ENCODE data around the gene FOXO6.

FOXO6 gene

GRCh38 chr1:41322835-41323234 lies 38.4 kb upstream of the FOXO6 start:
- TF ChIP-seq CTCF (IDR thresholded peaks at IDR 0.05; ENCODE audit: low read depth, low read length), result peak; percentile 25
- no peak for DNase-seq (ENCODE audit: extremely low read depth, low read depth)

- no peak for TF ChIP-seq CTCF (IDR thresholded peaks at IDR 0.05; ENCODE audit: low read depth, low read length)
- DNase-seq (ENCODE audit: extremely low read depth, low read depth), result no peak
Observed at GRCh38 chr1:41323243-41323642, 38.0 kb upstream of the FOXO6 start.

GRCh38 chr1:41325801-41326200 lies 35.4 kb upstream of the FOXO6 start:
- no peak for DNase-seq (ENCODE audit: extremely low read depth, low read depth)
- no peak for TF ChIP-seq CTCF (IDR thresholded peaks at IDR 0.05; ENCODE audit: low read depth, low read length)

GRCh38 chr1:41327383-41327999 lies 33.7 kb upstream of the FOXO6 start:
- no peak for DNase-seq (ENCODE audit: extremely low read depth, low read depth)
- no peak for TF ChIP-seq CTCF (IDR thresholded peaks at IDR 0.05; ENCODE audit: low read depth, low read length)

GRCh38 chr1:41328001-41328615 lies 33.1 kb upstream of the FOXO6 start:
- no peak for TF ChIP-seq CTCF (IDR thresholded peaks at IDR 0.05; ENCODE audit: low read depth, low read length)
- DNase-seq (ENCODE audit: extremely low read depth, low read depth), result no peak

GRCh38 chr1:41328780-41329640 lies 32.2 kb upstream of the FOXO6 start:
- DNase-seq (ENCODE audit: extremely low read depth, low read depth), result no peak

More at GRCh38 chr1:41328780-41329640, 32.2 kb upstream of the FOXO6 start:
- no peak for TF ChIP-seq CTCF (IDR thresholded peaks at IDR 0.05; ENCODE audit: low read depth, low read length)
